ENCODE data around the gene BLACAT1. TPM values are rescaled to one million over a fixed set of nuclear protein-coding genes. Genes with fewer than 3 reads are reported as not detected.

Gene BLACAT1
- total RNA-seq, 1 experiment from 2014 or later: 0.31 TPM

DNA sequence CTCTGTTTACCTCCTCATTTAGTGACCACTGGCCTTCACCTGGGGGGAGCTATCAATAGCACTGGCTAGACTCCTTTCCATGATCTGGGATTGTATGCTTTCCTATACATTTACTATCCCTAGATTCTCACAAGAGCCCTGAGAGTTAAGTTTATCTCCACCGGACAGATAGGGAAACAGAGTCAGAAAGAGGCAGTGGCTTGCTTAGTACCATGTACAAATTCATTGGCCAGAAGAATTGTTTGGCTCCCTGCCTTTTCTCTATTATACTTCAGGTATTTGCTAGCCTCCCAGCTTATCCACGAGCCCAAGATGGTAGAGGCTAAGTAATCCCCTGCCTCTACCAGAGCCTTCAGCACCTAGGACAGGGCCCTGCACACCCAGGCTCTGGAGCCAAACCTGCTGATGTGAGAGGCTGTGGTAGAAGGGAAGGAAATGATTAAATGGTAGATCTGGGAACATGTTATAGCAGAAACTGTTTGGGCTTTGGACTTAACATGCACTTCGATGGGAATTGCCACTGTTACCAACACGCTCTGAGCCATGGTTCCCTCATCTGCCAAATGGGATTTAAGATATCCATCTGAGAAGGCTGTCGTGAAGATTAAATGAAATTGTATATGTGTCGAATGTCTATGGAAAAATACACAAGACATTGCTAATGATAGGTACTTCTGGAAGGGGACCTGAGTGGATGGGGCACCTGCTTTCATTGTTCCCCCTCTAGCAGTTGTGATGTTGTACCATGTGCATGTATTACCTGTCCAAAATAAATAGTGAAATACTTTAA is 3.1 kb upstream of the BLACAT1 start:
- BruUV-seq (replicated peaks): no TSS peak
- POLR2A ChIA-PET: no interaction called here
- DNase-seq (ENCODE audit: low read depth, low spot score): no peak
- intact Hi-C loops (cut with micrococcal nuclease; ENCODE audit: unreplicated experiment): no loop called here
- no peaks in the 10 kb centered on the region for H3K4me1 ChIP-seq (ENCODE audit: control insufficient read depth, insufficient read depth, low read length)
- no peaks in the 10 kb centered on the region for H3K36me3 ChIP-seq (ENCODE audit: control insufficient read depth, insufficient read depth, low read length)
- no peak overlapping the region for H3K4me3 ChIP-seq (ENCODE audit: low read depth in 2 of 2, low read length in 2 of 2)
- 0 out of 2 replicates have a peak, but pooled peaks have one; percentile 42 for ATAC-seq
- CTCF ChIA-PET: no interaction called here
- no peak overlapping the region for H3K27ac ChIP-seq (ENCODE audit: low read length)
- H3K27me3 ChIP-seq (ENCODE audit: control insufficient read depth, insufficient read depth, low read length): peaks cover 31% of the 10 kb centered on the region
- in situ Hi-C loops (cut with HindIII; ENCODE audit: low pct_unique_long_range_greater_than_20kb, low sequenced_read_pairs): no loop called here
- TF ChIP-seq, protein P1, sequence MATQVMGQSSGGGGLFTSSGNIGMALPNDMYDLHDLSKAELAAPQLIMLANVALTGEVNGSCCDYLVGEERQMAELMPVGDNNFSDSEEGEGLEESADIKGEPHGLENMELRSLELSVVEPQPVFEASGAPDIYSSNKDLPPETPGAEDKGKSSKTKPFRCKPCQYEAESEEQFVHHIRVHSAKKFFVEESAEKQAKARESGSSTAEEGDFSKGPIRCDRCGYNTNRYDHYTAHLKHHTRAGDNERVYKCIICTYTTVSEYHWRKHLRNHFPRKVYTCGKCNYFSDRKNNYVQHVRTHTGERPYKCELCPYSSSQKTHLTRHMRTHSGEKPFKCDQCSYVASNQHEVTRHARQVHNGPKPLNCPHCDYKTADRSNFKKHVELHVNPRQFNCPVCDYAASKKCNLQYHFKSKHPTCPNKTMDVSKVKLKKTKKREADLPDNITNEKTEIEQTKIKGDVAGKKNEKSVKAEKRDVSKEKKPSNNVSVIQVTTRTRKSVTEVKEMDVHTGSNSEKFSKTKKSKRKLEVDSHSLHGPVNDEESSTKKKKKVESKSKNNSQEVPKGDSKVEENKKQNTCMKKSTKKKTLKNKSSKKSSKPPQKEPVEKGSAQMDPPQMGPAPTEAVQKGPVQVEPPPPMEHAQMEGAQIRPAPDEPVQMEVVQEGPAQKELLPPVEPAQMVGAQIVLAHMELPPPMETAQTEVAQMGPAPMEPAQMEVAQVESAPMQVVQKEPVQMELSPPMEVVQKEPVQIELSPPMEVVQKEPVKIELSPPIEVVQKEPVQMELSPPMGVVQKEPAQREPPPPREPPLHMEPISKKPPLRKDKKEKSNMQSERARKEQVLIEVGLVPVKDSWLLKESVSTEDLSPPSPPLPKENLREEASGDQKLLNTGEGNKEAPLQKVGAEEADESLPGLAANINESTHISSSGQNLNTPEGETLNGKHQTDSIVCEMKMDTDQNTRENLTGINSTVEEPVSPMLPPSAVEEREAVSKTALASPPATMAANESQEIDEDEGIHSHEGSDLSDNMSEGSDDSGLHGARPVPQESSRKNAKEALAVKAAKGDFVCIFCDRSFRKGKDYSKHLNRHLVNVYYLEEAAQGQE (IDR thresholded peaks at IDR 0.05; ENCODE audit: insufficient read depth in 1 of 2, low read depth in 2 of 2, low read length in 1 of 2): peak; percentile 96
- no peak for TF ChIP-seq TCF7L2 (IDR thresholded peaks at IDR 0.05; ENCODE audit: low read depth, low read length)
- no peaks in the 10 kb centered on the region for H3K9me3 ChIP-seq (ENCODE audit: control insufficient read depth, insufficient read depth, low read depth, low read length)

DNA sequence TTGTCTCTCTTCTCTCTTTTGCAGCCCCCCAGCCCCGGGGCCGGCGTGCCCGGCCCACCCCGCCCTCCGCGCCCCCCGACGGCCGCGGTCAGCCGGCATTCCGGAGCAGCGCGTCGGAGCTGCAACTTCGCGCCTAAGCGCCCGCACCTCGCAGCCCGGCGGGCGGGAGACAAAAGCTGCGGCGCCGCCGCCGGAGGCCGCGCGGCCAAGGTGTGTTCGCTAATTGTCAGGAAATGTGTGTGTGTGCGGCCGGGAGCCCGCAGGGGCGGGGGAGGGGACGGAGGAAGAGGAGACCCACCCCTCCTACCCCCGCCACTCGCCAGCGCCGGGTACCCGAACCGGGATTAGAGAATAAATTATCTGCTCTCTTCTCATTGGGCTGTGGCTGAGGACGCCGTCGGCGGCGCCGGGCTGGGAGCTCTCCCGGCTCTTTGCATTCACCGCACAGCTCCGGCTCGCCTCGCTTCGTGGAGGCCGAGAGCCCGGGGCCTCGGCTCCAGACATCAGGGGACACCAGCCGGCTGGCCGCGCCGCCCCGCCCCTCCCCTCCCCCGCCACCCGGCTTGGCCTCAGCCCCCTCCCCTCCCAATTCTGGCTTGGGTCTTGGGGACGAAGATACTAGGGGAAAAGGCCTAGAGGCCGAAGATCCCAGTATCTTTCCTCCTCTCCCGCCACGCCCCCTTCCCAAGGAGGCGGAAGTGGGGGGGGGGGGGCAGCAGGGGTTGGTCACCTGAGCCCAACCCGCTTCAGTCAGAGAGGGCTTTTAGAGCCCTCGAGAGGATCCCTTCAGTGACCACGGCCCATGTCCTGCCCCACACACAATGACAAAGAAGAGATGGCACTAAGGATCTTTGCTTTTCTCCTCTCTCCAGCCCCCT is 1.3 kb upstream of the BLACAT1 start:
- Histone ChIP-seq H3K4me3 (ENCODE audit: low read depth in 2 of 2, low read length in 2 of 2) (peak overlapping the region; percentile 32 to 44), H3K27ac (ENCODE audit: low read length) (no peak overlapping the region), H3K9me3 (ENCODE audit: control insufficient read depth, insufficient read depth, low read depth, low read length) (no peaks in the 10 kb centered on the region), H3K4me1 (ENCODE audit: control insufficient read depth, insufficient read depth, low read length) (no peaks in the 10 kb centered on the region; the same call in 1 of the 2 replicates), H3K36me3 (ENCODE audit: control insufficient read depth, insufficient read depth, low read length) (no peaks in the 10 kb centered on the region), H3K27me3 (ENCODE audit: control insufficient read depth, insufficient read depth, low read length) (peaks cover 31% of the 10 kb centered on the region)
- intact Hi-C loops (cut with micrococcal nuclease; ENCODE audit: unreplicated experiment) (no loop called here), in situ Hi-C loops (cut with HindIII; ENCODE audit: low pct_unique_long_range_greater_than_20kb, low sequenced_read_pairs) (no loop called here)
- BruUV-seq (replicated peaks): no TSS peak
- ChIA-PET POLR2A (interaction anchor here (0.7 to 1.7 kb wide), 2 partner anchors 9 to 38 kb away, joined by 4 to 7 read pairs; no protein-coding TSS in a partner anchor), CTCF (interaction anchor here (0.6 to 0.7 kb wide), 3 partner anchors 16 to 1836 kb away, joined by 5 to 11 read pairs (median 8); no protein-coding TSS in a partner anchor)
- ATAC-seq: peak; percentile 75
- no peak for DNase-seq (ENCODE audit: low read depth, low spot score)
- TF ChIP-seq, protein P1 (IDR thresholded peaks at IDR 0.05; ENCODE audit: insufficient read depth in 1 of 2, low read depth in 2 of 2, low read length in 1 of 2): peak in 1 of 2 experiments; percentile 27; a peak in 1 of 4 replicates
- TF ChIP-seq POLR2AphosphoS5 (IDR thresholded peaks at IDR 0.05; ENCODE audit: low read depth, low read length): no peak

All from Panc1 (cell line).